Prostate gland (tissue), 2 donors: ENCODE results near the gene COL25A1.

Source experiments
- CTCF ChIP-seq, 4 experiments: fragments of 200-600 bp in 2 of 4; fragments of 450-650 bp in 2 of 4; sonication (generic) in 2 of 4; IDR thresholded peaks; 1 replicate in 3 of 4; 2 replicates in 1 of 4; pipeline ENCODE4 v1.5.1; 2016 to 2019; ENCODE audit warnings: antibody characterized with exemption in 4 of 4, mild to moderate bottlenecking in 2 of 4, moderate library complexity in 2 of 4
- POLR2A ChIP-seq: fragments of 450-650 bp; IDR thresholded peaks from one replicate; pipeline ENCODE4 v1.6.1; 2016; ENCODE audit warnings: antibody characterized with exemption, mild to moderate bottlenecking
- POLR2AphosphoS5 ChIP-seq: sonication (generic); formaldehyde crosslinking; IDR thresholded peaks from one replicate; pipeline ENCODE4 v1.6.1; 2017; ENCODE audit warnings: antibody characterized with exemption

DNA sequence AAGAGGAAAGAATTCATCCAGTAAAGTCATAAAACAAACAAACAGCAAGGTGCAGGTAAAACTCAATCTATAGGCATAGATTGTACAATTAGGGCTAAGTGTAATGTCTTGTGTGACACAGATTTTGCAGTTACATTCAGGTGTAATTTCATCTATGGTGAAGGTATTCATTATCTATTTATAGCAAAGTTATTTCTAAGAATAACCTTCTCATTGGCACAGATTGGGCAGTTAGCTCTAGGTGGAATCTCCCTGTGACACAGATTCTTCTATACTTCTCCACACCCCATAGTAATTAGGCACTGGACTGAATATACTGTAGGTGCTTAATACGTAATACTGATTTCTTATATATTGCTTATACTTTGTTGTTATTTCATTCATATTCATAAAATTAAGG lies 66.8 kb downstream of the COL25A1 start:
- TF ChIP-seq CTCF (IDR thresholded peaks at IDR 0.05): no peak
- TF ChIP-seq POLR2AphosphoS5: no peak
- no peak for TF ChIP-seq POLR2A
